CD8-positive, alpha-beta memory T cell (primary cell): Measurements from ENCODE around the gene CLASRP. TPM values are rescaled to one million over a fixed set of nuclear protein-coding genes. Genes with fewer than 3 reads are reported as not detected.

Experiments used
- CTCF ChIA-PET: fragments of 350-600 bp; sonication (Branson Sonifier 250); formaldehyde crosslinking; loops from one replicate; lab custom pipeline; 2021; ENCODE audit warnings: antibody characterized with exemption; lab: Charles Lee
- POLR2A ChIA-PET: fragments of 350-600 bp; sonication (Branson Sonifier 250); formaldehyde crosslinking; loops from one replicate; lab custom pipeline; 2021; ENCODE audit warnings: antibody characterized with exemption; lab: Charles Lee
- DNase-seq, 5 donors: peaks; one replicate each; pipeline versions ENCODE4 v3.0.0 to v3.0.0-alpha.2; 2020 to 2022; ENCODE audit warnings: mixed read lengths in 1 of 5
- H3K27ac ChIP-seq: one replicate; pipeline ENCODE4 v1.7.0; 2013; ENCODE audit warnings: low read depth, mild to moderate bottlenecking, low read length, moderate library complexity
- H3K27me3 ChIP-seq: 2 replicates; pipeline ENCODE4 v1.7.0; 2013; ENCODE audit warnings: low read length, mild to moderate bottlenecking; ENCODE audit not compliant: insufficient read depth, poor library complexity, severe bottlenecking
- H3K36me3 ChIP-seq: 2 replicates; pipeline ENCODE4 v1.7.0; 2013; ENCODE audit warnings: mild to moderate bottlenecking, low read length, moderate library complexity; ENCODE audit not compliant: insufficient read depth
- H3K4me1 ChIP-seq: 2 replicates; pipeline ENCODE4 v1.7.0; 2013; ENCODE audit warnings: mild to moderate bottlenecking, low read length, moderate library complexity; ENCODE audit not compliant: insufficient read depth
- H3K4me3 ChIP-seq: 2 replicates; pipeline ENCODE4 v1.7.0; 2013; ENCODE audit warnings: mild to moderate bottlenecking, low read length
- H3K9me3 ChIP-seq: 2 replicates; pipeline ENCODE4 v1.7.0; 2013; ENCODE audit warnings: mild to moderate bottlenecking, low read length
- H3K27ac Mint-ChIP-seq, 8 donors: one replicate each; pipeline ENCODE4 v1.8.0; 2020 to 2021; ENCODE audit warnings: mixed read lengths in 8 of 8, mild to moderate bottlenecking in 6 of 8, inconsistent platforms in 3 of 8, moderate library complexity in 3 of 8
- H3K27me3 Mint-ChIP-seq, 2 donors: one replicate each; pipeline ENCODE4 v1.8.0; 2020 to 2021; ENCODE audit warnings: mixed read lengths in 2 of 2, mild to moderate bottlenecking in 1 of 2, moderate library complexity in 1 of 2
- H3K36me3 Mint-ChIP-seq, 3 donors: one replicate each; pipeline ENCODE4 v1.8.0; 2020 to 2021; ENCODE audit warnings: mixed read lengths in 3 of 3, inconsistent platforms in 1 of 3, mild to moderate bottlenecking in 1 of 3
- H3K4me1 Mint-ChIP-seq, 3 donors: one replicate each; pipeline ENCODE4 v1.8.0; 2020 to 2021; ENCODE audit warnings: mixed read lengths in 3 of 3, inconsistent platforms in 1 of 3, mild to moderate bottlenecking in 1 of 3
- H3K4me3 Mint-ChIP-seq, 7 donors: one replicate each; pipeline ENCODE4 v1.8.0; 2020 to 2021; ENCODE audit warnings: mixed read lengths in 7 of 7, mild to moderate bottlenecking in 6 of 7, moderate library complexity in 4 of 7, inconsistent platforms in 2 of 7
- H3K9me3 Mint-ChIP-seq, 5 donors: one replicate each; pipeline ENCODE4 v1.8.0; 2020 to 2022; ENCODE audit warnings: mixed read lengths in 5 of 5, mild to moderate bottlenecking in 3 of 5, moderate library complexity in 2 of 5, inconsistent platforms in 1 of 5
- polyA plus RNA-seq: library from polyadenylated mRNA; unstranded; fragments of 300-500 nt; fragmentation: Illumina TruSeq; gene quantifications from one replicate; pipeline ENCODE4 v1.2.3, GENCODE V29; 2021
- total RNA-seq, 2 experiments: library from RNA; stranded (reverse); gene quantifications; one replicate each; pipeline ENCODE4 v1.2.3, GENCODE V29; 2021

Gene CLASRP
- total and polyA plus RNA-seq, 3 experiments from 2014 or later: 7.9 to 84.1 (median 75.5) TPM

GRCh38 chr19:45009625-45010255 lies 29.1 kb upstream of the CLASRP start:
- peaks cover 5 to 9% (median 9%) of the 10 kb centered on the region in 3 donors for H3K4me1 Mint-ChIP-seq

GRCh38 chr19:45010306-45010705 lies 28.5 kb upstream of the CLASRP start:
- Histone ChIP-seq H3K27ac (no peak overlapping the region), H3K9me3 (no peaks in the 10 kb centered on the region), H3K36me3 (peaks cover 6% of the 10 kb centered on the region), H3K4me1 (no peaks in the 10 kb centered on the region), H3K27me3 (no peaks in the 10 kb centered on the region), H3K4me3 (no peak overlapping the region)
- peaks cover 0 to 1% of the 10 kb centered on the region in 2 donors for H3K27me3 Mint-ChIP-seq
- CTCF ChIA-PET: no interaction called here
- POLR2A ChIA-PET: no interaction called here
- peaks cover 5 to 12% (median 9%) of the 10 kb centered on the region in 3 donors for H3K4me1 Mint-ChIP-seq
- H3K36me3 Mint-ChIP-seq: peaks cover 0 to 60% (median 13%) of the 10 kb centered on the region in 3 donors
- no peak for DNase-seq
- H3K27ac Mint-ChIP-seq: peak overlapping the region in 6 of 8 donors; percentile 32 to 76 (median 44)
- no peak overlapping the region for H3K4me3 Mint-ChIP-seq
- no peaks in the 10 kb centered on the region for H3K9me3 Mint-ChIP-seq

More at GRCh38 chr19:45009625-45010255, 29.1 kb upstream of the CLASRP start:
- H3K4me3 Mint-ChIP-seq: no peak overlapping the region
- Histone ChIP-seq H3K4me3 (no peak overlapping the region), H3K4me1 (no peaks in the 10 kb centered on the region), H3K27me3 (no peaks in the 10 kb centered on the region), H3K36me3 (peaks cover 6% of the 10 kb centered on the region), H3K9me3 (no peaks in the 10 kb centered on the region), H3K27ac (no peak overlapping the region)
- no peak for DNase-seq
- H3K27ac Mint-ChIP-seq: peak overlapping the region in 6 of 8 donors; percentile 23 to 76 (median 56)
- ChIA-PET POLR2A (no interaction called here), CTCF (no interaction called here)
- peaks cover 0 to 1% of the 10 kb centered on the region in 2 donors for H3K27me3 Mint-ChIP-seq
- no peaks in the 10 kb centered on the region for H3K9me3 Mint-ChIP-seq
- peaks cover 0 to 61% (median 13%) of the 10 kb centered on the region in 3 donors for H3K36me3 Mint-ChIP-seq

GRCh38 chr19:45011959-45012358 lies 26.9 kb upstream of the CLASRP start:
- Histone ChIP-seq H3K27ac (no peak overlapping the region), H3K4me1 (peaks cover 7% of the 10 kb centered on the region), H3K27me3 (no peaks in the 10 kb centered on the region), H3K9me3 (no peaks in the 10 kb centered on the region), H3K36me3 (peaks cover 5% of the 10 kb centered on the region), H3K4me3 (no peak overlapping the region)
- Mint-ChIP-seq H3K27me3 (peaks cover 0 to 1% of the 10 kb centered on the region in 2 donors), H3K9me3 (no peaks in the 10 kb centered on the region), H3K4me1 (peaks cover 14 to 20% (median 17%) of the 10 kb centered on the region in 3 donors), H3K36me3 (peaks cover 0 to 54% (median 8%) of the 10 kb centered on the region in 3 donors), H3K4me3 (no peak overlapping the region), H3K27ac (peak overlapping the region in 1 of 8 donors; percentile 48)
- CTCF ChIA-PET: no interaction called here
- DNase-seq: no peak
- POLR2A ChIA-PET: no interaction called here

DNA sequence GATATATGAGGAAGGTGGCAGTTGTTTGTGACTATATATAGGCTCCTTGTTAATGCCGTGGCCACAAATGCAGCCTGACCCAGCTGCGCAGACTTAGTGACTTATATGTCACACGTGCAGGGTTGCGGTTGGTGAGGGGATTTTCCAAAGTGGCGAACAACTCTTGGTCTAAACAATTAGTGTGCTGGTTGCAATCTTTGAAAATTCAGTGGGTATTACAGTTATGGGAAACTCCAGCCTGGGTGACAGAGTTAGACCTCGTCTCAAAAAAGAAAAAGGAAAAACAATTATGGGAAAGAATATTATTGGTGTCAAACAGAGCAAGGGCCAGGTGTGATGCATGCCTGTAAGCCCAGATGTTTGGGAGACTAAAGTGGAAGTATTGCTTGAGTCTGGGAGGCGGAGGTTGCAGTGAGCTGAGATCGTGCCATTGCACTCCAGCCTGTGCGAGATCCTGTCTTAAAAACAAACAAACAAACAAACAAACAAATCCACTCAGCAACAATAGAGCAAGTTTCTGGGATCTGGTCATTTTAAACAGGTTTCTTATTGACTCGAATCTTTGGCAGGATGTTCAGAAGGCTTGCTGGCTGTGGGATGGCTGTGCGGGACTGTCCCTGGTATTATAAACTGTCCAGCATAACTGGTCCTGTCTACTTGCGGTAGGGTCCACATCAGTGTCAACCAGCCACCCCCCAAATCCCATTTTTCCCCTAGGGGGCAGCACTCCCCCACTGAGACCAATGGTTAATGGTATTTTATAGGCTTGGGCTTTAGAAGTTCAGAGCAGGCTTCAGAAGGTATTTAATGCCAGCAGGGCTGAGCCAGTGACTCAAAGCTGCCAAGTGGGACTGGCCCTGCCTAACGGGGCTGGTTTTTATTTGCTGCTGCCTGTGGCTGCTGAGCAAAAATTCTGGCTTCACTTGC lies 22.2 kb upstream of the CLASRP start:
- Mint-ChIP-seq H3K36me3 (peaks cover 0 to 48% (median 4%) of the 10 kb centered on the region in 3 donors), H3K4me3 (peak overlapping the region; percentile 15 to 76 (median 61)), H3K27me3 (no peaks in the 10 kb centered on the region), H3K9me3 (no peaks in the 10 kb centered on the region), H3K4me1 (peaks cover 12 to 28% (median 18%) of the 10 kb centered on the region in 3 donors), H3K27ac (peak overlapping the region; percentile 92 to 99 (median 94))
- no peak overlapping the region for H3K4me3 ChIP-seq
- H3K9me3 ChIP-seq: no peaks in the 10 kb centered on the region
- H3K27me3 ChIP-seq: no peaks in the 10 kb centered on the region
- CTCF ChIA-PET: interaction anchor here (0.7 to 1.7 kb wide), 4 partner anchors 22 to 108 kb away, joined by 3 to 7 read pairs (median 4); partner anchors contain the start of gene CLASRP
- peak overlapping the region; percentile 68 for H3K27ac ChIP-seq
- peak; percentile 62 to 93 (median 81) for DNase-seq
- H3K36me3 ChIP-seq: no peaks in the 10 kb centered on the region
- peaks cover 10% of the 10 kb centered on the region for H3K4me1 ChIP-seq
- POLR2A ChIA-PET: interaction anchor here (0.5 kb wide), 1 partner anchor 33 kb away, joined by 3 read pairs; no protein-coding TSS in a partner anchor

GRCh38 chr19:45019187-45019586 lies 19.7 kb upstream of the CLASRP start:
- H3K36me3 Mint-ChIP-seq: peaks cover 0 to 45% (median 5%) of the 10 kb centered on the region in 3 donors
- ChIA-PET POLR2A (no interaction called here), CTCF (interaction anchor here (1.4 kb wide), 1 partner anchor 20 kb away, joined by 3 read pairs; no protein-coding TSS in a partner anchor)
- peak overlapping the region in 6 of 8 donors; percentile 2 to 66 (median 47) for H3K27ac Mint-ChIP-seq
- H3K27ac ChIP-seq: no peak overlapping the region
- no peak overlapping the region for H3K4me3 Mint-ChIP-seq
- peaks cover 12 to 28% (median 18%) of the 10 kb centered on the region in 3 donors for H3K4me1 Mint-ChIP-seq
- peaks cover 10% of the 10 kb centered on the region for H3K4me1 ChIP-seq
- no peaks in the 10 kb centered on the region for H3K27me3 Mint-ChIP-seq
- DNase-seq: no peak
- H3K9me3 ChIP-seq: no peaks in the 10 kb centered on the region
- no peaks in the 10 kb centered on the region for H3K9me3 Mint-ChIP-seq
- H3K4me3 ChIP-seq: no peak overlapping the region
- H3K36me3 ChIP-seq: no peaks in the 10 kb centered on the region
- no peaks in the 10 kb centered on the region for H3K27me3 ChIP-seq

DNA sequence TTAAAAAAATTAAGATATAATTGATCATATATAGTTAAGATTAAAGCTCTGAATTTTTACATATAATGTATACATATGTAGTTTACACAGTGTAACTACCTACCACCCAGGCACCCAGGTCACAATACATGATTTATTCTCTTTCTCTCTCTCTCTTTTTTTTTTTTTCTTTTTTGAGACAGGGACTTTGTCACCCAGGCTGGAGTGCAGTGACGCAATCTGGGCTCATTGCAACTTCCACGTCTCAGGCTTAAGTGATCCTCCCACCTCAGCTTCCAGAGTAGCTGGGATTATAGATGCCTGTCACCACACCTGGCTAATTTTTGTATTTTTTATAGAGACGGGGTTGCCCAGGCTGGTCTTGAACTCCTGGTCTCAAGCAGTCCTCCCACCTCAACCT lies 18.8 kb upstream of the CLASRP start:
- Mint-ChIP-seq H3K27ac (peak overlapping the region in 1 of 8 donors; percentile 85), H3K9me3 (no peaks in the 10 kb centered on the region), H3K4me1 (peaks cover 12 to 27% (median 18%) of the 10 kb centered on the region in 3 donors), H3K36me3 (peaks cover 0 to 42% (median 5%) of the 10 kb centered on the region in 3 donors), H3K27me3 (no peaks in the 10 kb centered on the region), H3K4me3 (no peak overlapping the region)
- no peak overlapping the region for H3K4me3 ChIP-seq
- H3K9me3 ChIP-seq: no peaks in the 10 kb centered on the region
- H3K4me1 ChIP-seq: peaks cover 10% of the 10 kb centered on the region
- ChIA-PET CTCF (interaction anchor here (1.4 kb wide), 1 partner anchor 228 kb away, joined by 3 read pairs; no protein-coding TSS in a partner anchor), POLR2A (no interaction called here)
- no peak overlapping the region for H3K27ac ChIP-seq
- H3K27me3 ChIP-seq: no peaks in the 10 kb centered on the region
- no peak for DNase-seq
- no peaks in the 10 kb centered on the region for H3K36me3 ChIP-seq

DNA sequence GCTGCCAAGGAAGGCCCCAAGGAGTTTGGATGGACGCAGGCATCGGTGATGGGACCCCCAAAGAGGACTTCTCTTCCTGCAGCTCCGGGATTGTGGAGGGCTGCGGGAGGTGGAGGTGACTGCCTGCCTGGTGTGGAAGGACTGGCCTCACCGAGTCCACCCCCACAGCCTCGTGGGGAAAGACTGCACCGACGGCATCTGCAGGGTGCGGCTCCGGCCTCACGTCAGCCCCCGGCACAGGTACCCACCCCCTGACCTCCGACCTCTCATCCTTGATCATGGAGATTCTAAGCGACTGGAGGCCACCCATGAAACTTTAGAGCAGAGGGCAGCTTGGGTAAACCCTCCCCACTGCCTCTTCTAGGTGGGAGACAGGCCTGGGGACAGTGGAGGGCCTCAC lies 16.9 kb upstream of the CLASRP start:
- ChIA-PET POLR2A (no interaction called here), CTCF (interaction anchor here (1.8 kb wide), 1 partner anchor 38 kb away, joined by 4 read pairs; no protein-coding TSS in a partner anchor)
- Histone ChIP-seq H3K4me1 (peaks cover 3% of the 10 kb centered on the region), H3K27me3 (no peaks in the 10 kb centered on the region), H3K9me3 (no peaks in the 10 kb centered on the region), H3K27ac (no peak overlapping the region), H3K36me3 (no peaks in the 10 kb centered on the region), H3K4me3 (no peak overlapping the region)
- H3K27me3 Mint-ChIP-seq: no peaks in the 10 kb centered on the region
- H3K27ac Mint-ChIP-seq: peak overlapping the region in 2 of 8 donors; percentile 42 to 79
- H3K9me3 Mint-ChIP-seq: no peaks in the 10 kb centered on the region
- H3K4me1 Mint-ChIP-seq: peaks cover 2 to 9% (median 3%) of the 10 kb centered on the region in 3 donors
- H3K36me3 Mint-ChIP-seq: peaks cover 0 to 43% (median 5%) of the 10 kb centered on the region in 3 donors
- no peak for DNase-seq
- H3K4me3 Mint-ChIP-seq: no peak overlapping the region
